ENCODE measurements around the gene RAPGEF3.

RAPGEF3 gene

DNA sequence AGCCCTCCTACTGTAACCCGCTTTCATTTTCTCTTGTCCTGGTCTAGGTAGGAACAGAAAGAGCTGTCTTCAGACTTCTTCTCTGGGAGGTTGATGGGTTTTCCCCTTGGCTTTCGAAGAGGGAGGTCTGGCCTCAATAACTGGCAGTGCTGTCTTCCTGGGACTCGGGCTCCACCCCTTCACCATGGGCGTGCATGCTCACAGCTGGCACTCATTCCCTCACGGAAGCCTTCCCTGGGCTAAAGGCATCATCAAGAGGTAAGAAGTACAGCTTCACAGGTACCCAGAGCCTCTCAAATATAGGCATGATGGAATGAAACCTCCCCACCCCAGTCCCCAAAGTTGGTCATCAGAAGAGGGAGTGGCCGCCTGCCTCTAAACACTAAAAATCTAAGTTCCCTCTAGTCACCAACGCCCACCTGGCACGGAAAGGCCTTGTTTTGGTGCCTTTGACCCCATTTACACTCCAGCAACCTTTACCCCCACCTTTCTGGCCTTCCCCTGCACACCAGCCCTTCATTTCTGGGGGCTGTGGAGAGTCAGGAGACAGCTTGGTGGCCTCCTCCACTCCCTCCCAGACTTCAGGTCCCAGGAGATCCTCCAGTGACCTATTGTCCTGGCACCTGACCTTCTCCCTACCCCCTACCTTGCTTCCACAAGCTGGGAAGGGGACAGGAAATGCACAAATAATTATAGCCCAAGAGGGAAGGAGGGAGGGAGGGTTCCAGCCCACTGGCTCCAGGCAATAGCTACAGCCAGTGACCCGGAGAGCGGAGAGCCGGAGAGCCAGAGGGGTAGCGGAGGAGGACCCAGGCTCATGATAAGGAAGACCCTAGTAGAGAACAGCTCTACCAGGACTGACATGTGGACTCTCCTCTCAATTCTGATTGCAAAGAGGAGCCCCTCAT lies 2.8 kb downstream of the RAPGEF3 start:
- no peak for DNase-seq

GRCh38 chr12:47754881-47755280 lies 3.8 kb downstream of the RAPGEF3 start:
- DNase-seq = no peak

- DNase-seq = no peak
Observed at GRCh38 chr12:47754126-47754525, 4.6 kb downstream of the RAPGEF3 start.

DNA sequence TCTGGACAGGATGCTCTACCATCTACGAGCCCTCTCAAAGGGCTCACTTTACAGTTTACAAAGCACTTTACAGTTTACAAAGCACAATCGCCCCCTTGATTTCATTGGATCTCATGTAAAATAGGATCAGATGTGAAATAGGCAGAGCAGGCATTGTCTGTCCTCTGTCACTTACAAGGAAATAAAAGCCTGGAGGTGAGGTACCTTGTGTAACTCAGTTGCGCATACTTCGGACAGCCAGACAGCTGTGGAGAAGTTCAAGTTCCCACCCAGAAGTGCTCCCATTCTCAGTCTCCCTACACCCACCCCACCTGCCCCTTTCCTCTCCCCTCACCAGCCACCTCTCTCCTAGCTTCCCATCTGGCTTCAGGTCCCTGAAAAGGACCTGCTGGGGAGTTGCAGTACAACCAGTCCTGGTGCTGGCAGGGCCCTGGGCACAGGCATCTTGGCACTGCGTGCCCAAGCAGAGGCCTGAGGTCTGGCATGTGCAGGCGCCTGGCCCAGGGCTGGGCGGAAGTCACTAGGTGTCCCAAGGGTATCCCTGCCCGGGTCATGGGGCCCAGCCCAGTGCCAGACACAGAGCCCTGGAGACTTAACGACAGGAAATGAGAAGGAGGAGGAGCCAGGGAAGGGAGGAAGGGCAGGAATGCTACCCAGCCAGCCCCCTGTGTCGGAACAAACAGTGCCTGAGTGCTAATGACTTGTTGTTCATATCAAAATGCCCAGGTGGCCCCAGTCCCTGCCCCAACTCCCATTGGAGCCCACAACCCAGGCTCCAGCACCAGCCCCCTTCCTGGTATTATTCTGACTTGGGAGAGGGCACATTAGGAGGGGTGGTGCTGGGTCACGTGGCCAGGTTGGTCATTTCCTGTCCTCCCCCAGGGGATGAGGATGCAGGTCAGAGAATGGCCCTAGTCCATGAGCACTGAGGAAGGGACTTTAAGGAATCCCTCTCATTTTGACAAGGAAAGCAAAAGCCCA lies 5.4 kb downstream of the RAPGEF3 start:
- peak; percentile 32 for DNase-seq

DNA sequence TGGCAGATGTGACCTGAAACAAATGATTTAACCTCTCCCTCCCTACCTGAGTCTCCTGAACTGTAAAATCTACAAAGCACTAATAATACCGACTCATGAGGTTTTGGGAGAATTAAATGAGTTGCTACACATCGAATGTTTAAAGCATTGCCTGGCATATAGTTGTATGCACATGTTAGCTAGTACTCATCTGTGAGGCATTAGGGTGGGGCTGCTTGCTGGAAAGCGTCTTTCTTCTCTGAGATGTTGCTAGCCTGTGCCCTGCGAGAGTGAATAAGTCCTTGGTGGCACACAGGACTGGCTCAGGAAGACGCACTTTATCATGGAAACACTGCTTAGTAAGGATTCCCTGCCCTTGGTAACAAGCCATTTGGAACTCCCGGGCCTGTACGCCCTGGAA lies 6.1 kb downstream of the RAPGEF3 start:
- DNase-seq = no peak

- DNase-seq = no peak
Observed at GRCh38 chr12:47752121-47752520, 6.6 kb downstream of the RAPGEF3 start.

GRCh38 chr12:47751561-47751960 lies 7.1 kb downstream of the RAPGEF3 start:
- no peak for DNase-seq

DNA sequence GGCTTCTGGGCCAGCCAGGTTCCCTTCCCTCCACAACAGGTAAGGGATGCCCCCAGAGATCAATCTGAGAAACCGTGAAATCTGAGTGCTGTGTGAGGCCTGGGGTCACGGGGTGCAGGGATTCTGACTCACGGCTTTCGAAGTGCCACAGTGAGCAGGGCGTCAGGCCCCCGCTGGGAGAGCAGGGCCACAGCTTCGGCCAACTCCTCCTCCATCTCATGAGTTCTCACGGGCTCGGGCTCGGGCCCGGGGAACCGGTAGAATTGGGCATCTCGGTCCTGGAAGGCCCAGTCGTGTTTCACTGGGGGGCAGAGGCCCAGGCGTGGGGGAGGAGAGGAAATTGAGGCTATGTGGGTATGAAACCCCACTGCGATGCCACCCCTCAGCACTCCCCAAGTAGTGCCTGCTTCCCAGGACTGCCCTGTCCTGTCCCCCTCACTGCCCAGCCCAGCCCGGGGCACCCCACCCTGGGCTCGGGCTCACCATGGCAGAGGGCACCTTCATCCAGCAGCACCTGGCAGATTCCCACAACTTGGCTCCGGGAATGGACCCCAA lies 7.7 kb downstream of the RAPGEF3 start:
- DNase-seq = no peak

- DNase-seq = no peak
Observed at GRCh38 chr12:47750229-47750798, 8.4 kb downstream of the RAPGEF3 start.

GRCh38 chr12:47748899-47749298 lies 9.8 kb downstream of the RAPGEF3 start:
- no peak for DNase-seq

GRCh38 chr12:47748507-47748828 lies 10.2 kb downstream of the RAPGEF3 start:
- DNase-seq = no peak

DNA sequence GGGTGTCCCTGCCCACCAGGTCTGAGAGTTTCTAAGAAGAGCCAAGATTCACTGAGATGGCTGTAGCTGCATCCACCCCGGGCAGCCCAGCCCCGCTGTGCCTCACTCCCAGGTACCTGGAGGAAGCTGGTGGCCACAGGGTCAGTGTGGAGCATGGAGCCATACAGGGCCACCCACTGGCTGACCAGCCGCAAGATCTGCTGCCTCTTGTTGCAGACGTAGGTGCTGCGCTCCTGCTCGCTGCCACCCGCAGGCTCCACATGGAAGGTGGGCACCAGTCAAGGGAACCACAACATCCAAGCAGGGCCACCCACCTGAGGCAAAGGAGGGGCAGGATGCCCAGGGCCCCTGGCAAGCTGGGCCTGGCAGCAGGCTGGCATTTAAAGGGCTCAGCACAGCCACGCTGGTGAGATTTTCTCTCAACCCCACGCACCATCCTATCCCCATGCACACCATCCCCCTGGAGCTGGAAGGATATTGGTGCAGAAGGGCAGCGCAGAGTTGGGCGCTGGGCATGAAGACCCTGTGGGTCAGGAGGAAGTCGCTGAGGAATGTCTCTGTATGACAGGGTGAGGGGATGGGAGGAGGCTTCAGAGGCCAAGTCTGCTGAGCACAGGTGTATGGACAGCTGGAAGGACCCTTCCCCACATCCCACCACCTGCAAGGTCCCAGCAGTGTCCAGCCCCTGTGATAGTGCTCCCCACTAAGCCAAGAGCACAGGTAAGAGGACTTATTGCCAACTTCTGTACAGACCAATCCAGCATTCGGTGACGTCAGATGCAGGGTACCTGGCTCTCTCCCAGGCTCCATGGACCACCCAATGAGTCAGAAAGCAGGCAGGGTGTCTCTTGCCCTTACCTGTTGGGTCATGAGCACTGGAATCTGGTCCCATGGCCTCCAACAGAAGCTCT lies 10.8 kb downstream of the RAPGEF3 start:
- no peak for DNase-seq

DNA sequence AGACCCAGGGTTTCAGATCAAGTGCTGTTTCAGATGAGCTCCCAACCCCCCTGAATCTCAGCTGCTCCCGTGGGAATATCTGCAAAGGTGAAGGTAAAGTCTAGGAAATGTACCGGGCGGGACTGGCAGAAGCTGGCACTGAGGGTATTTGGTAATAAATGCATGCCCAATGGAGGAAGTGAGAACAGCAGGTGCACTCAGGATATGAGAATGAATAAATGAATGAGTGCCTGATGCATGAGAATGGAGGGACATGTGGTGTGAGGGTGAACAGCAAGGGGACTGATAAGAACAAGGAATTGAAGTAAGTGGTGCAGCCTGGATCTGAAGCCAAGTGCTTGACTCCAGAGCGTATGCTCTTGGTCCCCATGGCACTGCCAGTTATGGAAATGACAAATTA lies 11.6 kb downstream of the RAPGEF3 start:
- DNase-seq = no peak

- DNase-seq = no peak
Observed at GRCh38 chr12:47746523-47746922, 12.2 kb downstream of the RAPGEF3 start.

DNA sequence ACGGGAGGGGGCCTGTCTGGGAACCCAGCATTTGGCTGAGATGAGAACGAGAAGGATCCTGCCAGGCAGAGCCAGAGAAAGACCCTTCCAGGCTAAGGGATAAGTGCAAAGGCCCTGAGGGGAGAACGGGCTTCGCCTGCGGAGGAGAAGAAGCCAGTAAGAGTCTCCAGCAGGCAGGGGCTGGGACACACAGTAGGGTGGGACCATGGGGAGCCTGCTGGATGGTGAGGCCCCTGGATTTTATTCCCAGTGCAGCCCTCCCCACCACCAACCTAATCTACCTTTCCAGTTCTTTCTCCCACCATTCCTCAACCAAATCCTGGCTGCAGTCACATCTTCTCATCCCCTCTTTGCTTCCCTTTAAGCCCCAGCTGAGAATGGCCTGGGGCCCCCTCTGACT lies 12.6 kb downstream of the RAPGEF3 start:
- DNase-seq = no peak

GRCh38 chr12:47745485-47746041 lies 13.1 kb downstream of the RAPGEF3 start:
- no peak for DNase-seq

- no peak for DNase-seq
Observed at GRCh38 chr12:47744778-47745436, 13.8 kb downstream of the RAPGEF3 start.

DNA sequence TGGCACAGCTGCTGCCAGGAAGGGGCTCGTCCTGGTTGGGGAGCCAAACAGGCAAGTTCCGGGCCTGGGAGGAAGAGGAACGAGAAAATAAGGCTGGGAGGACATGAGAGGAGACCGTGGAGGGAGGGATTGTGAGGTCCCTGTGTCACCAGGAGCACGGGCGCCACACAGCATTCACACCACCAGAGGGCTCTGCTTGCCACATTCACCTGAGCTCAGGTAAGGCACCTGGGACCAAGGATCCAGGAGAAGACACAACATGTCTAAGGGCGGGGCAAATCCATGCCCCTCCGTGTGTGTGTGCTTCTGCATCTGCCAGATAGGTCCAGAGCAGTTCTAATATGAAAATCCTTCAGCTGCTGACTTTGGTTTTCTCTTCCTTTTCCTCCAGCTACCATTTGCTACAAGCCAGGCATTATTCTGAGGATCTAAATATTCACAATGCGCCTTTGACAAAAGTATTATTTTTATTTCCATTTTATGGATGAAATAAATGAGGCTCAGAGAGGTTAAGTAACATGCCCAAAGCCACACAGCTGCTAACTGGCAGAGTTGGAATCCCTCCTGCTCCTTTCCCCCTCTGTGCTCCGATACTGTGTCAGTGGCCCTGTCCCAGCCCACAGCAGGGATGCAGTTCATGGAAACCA lies 14.6 kb downstream of the RAPGEF3 start:
- DNase-seq = peak; percentile 72

GRCh38 chr12:47743311-47743860 lies 15.3 kb downstream of the RAPGEF3 start:
- DNase-seq = no peak

DNA sequence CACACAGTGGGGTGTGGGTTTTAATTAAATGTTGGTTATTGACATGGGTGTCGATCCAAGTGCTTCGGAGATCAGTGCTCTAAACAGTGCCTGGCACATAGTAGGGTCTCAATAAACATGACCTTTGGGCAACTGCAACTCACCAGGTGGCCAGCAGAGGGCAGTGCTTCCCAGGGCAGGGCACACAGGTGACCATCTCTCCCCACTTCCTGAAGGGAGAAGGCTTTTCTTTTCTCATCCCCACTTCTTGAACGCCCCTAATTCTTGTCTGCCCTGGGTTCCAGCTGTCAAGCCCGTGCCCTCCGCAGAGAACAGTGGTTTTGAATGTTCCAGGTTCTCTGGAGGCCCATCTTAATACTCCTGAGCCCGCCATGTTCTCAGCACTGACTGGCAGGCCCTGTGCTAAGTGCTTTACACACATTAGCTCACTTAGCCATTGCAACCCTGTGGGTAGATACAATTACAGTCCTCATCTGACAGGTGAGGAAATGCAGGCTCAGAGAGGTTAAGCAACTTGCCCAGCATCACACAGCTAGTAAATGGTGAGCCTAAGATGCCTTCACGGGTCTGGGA lies 16.3 kb downstream of the RAPGEF3 start:
- DNase-seq = no peak
